ENCODE results near the gene OTOA. TPM values are rescaled to one million over a fixed set of nuclear protein-coding genes. Genes with fewer than 3 reads are reported as not detected.
"Not testable (repeated sequence)": the region's sequence is repeated elsewhere in the genome, so short reads cannot be mapped to it uniquely, and the experiment has no call there.

OTOA gene
- total and polyA plus RNA-seq, 8 donors = 0.44 to 0.55 TPM; not detected in 6

DNA sequence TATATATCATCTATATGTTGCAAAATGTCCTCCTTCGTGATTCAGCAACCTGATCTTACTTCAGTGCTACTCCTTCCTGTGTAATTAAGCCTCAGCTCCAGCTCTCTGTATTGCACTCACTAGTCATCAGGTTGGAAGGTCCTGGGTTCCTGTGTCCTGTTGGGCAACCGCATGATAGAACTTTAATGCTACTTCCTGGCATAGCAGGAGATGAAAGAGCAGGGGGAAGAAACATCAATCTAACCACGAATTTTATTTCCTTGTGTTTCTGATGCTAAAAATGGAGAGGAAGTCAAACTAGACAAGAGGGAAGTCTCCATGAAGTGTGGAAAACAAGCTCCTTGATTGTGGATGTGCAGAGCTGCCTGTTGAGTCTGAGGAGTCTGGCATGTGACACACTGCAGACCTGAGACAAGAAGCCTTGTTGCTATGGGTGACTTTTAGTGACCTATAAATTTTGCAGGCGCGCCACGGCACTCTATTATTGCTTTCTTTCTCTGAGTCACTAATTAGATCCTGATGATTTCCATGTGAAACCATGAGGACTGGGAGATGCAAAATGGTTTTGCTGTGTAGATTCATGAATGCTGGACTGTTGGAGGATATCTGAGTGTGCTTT is 37.0 kb upstream of the OTOA start:
- 54 to 78% (median 74%) methylated on average over 6 of the region's 6 CpGs for WGBS, 5 donors
- H3K4me3 ChIP-seq = no peak overlapping the region
- peaks cover 20 to 70% (median 67%) of the 10 kb centered on the region in 4 donors for H3K36me3 ChIP-seq
- peaks cover 0 to 34% (median 11%) of the 10 kb centered on the region in 4 donors for H3K4me1 ChIP-seq
- intact Hi-C loops (cut with DNase I; ENCODE audit: low total_unique reads) = no loop called here
- no peaks in the 10 kb centered on the region for H3K9me3 ChIP-seq
- peak in 1 of 2 donors; percentile 67 for DNase-seq
- TF ChIP-seq, protein P1, sequence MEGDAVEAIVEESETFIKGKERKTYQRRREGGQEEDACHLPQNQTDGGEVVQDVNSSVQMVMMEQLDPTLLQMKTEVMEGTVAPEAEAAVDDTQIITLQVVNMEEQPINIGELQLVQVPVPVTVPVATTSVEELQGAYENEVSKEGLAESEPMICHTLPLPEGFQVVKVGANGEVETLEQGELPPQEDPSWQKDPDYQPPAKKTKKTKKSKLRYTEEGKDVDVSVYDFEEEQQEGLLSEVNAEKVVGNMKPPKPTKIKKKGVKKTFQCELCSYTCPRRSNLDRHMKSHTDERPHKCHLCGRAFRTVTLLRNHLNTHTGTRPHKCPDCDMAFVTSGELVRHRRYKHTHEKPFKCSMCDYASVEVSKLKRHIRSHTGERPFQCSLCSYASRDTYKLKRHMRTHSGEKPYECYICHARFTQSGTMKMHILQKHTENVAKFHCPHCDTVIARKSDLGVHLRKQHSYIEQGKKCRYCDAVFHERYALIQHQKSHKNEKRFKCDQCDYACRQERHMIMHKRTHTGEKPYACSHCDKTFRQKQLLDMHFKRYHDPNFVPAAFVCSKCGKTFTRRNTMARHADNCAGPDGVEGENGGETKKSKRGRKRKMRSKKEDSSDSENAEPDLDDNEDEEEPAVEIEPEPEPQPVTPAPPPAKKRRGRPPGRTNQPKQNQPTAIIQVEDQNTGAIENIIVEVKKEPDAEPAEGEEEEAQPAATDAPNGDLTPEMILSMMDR (IDR thresholded peaks at IDR 0.05) = no peak
- no peak for TF ChIP-seq POLR2AphosphoS5 (IDR thresholded peaks at IDR 0.05)
- peak overlapping the region in 2 of 5 donors; percentile 19 to 48 for H3K27ac ChIP-seq
- H3K27me3 ChIP-seq = no peaks in the 10 kb centered on the region

DNA sequence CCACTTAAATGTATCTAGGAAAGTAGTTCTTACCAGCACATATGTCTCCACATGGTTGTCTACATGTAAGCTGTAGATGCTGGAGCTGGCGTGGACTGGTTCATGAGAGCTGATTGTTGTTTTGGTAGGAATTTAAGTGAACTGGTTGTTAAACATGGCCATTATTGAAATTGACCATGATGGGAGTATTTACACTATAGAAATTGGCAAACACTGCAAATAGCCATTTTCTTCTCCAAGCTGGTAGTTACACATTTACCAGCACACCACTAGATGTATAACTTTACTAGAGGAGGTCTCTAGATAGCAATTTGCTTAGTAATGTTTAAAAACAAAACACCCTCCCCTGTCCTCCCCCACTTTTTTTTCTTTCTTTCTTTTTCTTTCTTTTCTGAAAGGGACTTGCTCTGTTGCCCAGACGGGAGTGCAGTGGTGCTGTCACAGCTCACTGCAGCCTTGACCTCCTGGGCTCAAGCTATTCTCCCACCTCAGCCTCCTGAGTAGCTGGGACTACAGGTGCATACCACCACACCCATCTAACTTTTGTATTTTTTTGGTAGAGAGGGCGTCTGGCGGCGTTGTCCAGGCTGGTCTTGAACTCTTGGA is 35.5 kb upstream of the OTOA start:
- Histone ChIP-seq H3K27me3 (no peaks in the 10 kb centered on the region), H3K4me1 (peaks cover 0 to 35% (median 11%) of the 10 kb centered on the region in 4 donors), H3K9me3 (no peaks in the 10 kb centered on the region), H3K4me3 (no peak overlapping the region), H3K36me3 (peaks cover 20 to 70% (median 66%) of the 10 kb centered on the region in 4 donors), H3K27ac (no peak overlapping the region)
- intact Hi-C loops (cut with DNase I; ENCODE audit: low total_unique reads) = no loop called here
- no peak for DNase-seq
- TF ChIP-seq, protein P1 (IDR thresholded peaks at IDR 0.05) = no peak
- TF ChIP-seq POLR2A (IDR thresholded peaks at IDR 0.05) (no peak), EP300 (IDR thresholded peaks at IDR 0.05) (no peak), POLR2AphosphoS5 (IDR thresholded peaks at IDR 0.05) (no peak)
- 95 to 97% (median 96%) methylated on average over 5 of the region's 5 CpGs for WGBS, 5 donors

DNA sequence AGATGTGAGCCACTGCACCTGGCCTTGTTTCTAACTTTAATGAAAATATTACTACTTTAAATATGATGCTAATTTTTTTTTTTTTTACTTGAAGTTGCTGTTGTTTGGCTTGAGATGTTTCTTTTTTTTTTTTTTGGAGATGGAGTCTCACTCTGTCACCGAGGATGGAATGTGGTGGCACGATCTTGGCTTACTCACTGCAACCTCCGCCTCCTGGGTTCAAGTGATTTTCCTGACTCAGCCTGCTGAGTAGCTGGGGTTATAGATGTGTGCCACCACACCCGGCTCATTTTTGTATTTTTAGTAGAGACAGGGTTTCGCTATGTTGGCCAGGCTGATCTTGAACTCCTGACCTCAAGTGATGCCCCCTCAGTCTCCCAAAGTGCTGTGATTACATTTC is 35.0 kb upstream of the OTOA start:
- H3K27ac ChIP-seq = no peak overlapping the region
- WGBS, 5 donors = 88 to 99% (median 94%) methylated on average over 5 of the region's 5 CpGs

DNA sequence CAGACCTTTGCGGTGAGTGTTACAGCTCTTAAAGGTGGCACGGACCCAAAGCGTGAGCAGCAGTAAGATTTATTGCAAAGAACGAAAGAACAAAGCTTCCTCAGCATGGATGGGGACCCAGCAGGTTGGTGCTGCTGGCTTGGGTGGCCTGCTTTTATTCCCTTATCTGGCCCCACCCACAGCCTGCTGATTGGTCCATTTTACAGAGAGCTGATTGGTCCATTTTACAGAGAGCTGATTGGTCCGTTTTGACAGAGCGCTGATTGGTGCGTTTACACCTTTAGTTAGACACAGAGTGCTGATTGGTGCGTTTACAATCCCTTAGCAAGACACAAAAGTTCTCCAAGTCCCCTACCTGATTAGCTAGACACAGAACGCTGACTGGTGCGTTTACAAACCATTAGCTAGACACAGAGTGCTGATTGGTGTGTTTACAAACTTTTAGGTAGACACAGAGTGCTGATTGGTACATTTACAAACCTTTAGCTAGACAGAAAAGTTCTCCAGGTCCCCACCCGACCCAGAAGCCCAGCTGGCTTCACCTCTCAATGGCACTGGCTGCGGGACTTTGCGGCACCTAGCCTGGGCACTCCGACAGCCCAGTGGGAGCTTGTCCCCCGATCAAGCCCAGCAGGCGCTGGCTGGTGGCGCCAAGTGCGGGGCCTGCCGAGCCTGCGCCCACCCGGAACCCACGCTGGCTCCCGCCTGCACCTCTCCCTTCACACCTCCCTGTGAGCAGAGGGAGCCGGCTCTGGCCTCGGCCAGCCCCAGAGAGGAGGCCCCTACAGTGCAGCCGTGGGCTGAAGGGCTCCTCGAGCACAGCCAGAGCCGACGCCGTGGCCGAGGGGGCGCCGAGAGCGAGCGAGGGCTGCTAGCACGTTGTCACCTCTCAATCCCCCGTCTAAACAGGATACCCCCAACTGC is 33.9 kb upstream of the OTOA start:
- peaks cover 18 to 76% (median 67%) of the 10 kb centered on the region in 4 donors for H3K36me3 ChIP-seq
- DNase-seq; intact Hi-C loops (cut with DNase I; ENCODE audit: low total_unique reads); H3K4me3 ChIP-seq; H3K9me3 ChIP-seq; H3K27ac ChIP-seq; H3K27me3 ChIP-seq: not testable (repeated sequence)
- peaks cover 0 to 38% (median 11%) of the 10 kb centered on the region in 4 donors for H3K4me1 ChIP-seq
- WGBS, 5 donors = 97 to 99% (median 98%) methylated on average over 12 to 37 of the region's 37 CpGs

More for the DNA sequence above, 35.0 kb upstream of the OTOA start:
- no peak for DNase-seq
- TF ChIP-seq, protein P1 (IDR thresholded peaks at IDR 0.05) = no peak
- TF ChIP-seq EP300 (IDR thresholded peaks at IDR 0.05) = no peak
- TF ChIP-seq POLR2A (IDR thresholded peaks at IDR 0.05) = no peak
- TF ChIP-seq POLR2AphosphoS5 (IDR thresholded peaks at IDR 0.05) = no peak
- no peaks in the 10 kb centered on the region for H3K9me3 ChIP-seq
- no peaks in the 10 kb centered on the region for H3K27me3 ChIP-seq
- H3K4me1 ChIP-seq = peaks cover 0 to 35% (median 11%) of the 10 kb centered on the region in 4 donors
- intact Hi-C loops (cut with DNase I; ENCODE audit: low total_unique reads) = no loop called here
- H3K4me3 ChIP-seq = no peak overlapping the region
- peaks cover 20 to 70% (median 66%) of the 10 kb centered on the region in 4 donors for H3K36me3 ChIP-seq

DNA sequence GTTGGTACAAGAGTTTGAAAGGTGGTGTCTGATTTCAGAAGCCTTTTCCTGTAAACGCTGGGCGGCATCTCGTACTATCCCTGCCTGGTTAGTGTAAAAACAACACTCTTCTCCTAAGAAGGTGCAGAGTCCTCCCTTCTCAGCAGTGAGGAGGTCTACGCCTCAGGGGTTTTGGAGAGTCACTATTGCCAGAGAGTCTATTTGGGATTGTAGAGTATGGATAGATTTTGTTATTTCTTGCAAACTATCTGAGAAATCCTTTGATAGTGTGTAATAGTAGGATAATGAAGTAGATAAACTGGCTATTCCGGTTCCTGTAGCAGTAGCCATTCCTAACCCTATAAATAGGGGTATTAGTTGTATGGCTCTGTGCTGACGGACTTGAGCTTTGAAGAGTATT is 32.9 kb upstream of the OTOA start:
- DNase-seq; H3K9me3 ChIP-seq; H3K27ac ChIP-seq; H3K4me3 ChIP-seq; intact Hi-C loops (cut with DNase I; ENCODE audit: low total_unique reads); H3K27me3 ChIP-seq: not testable (repeated sequence)
- H3K4me1 ChIP-seq = peaks cover 0 to 36% (median 11%) of the 10 kb centered on the region in 4 donors
- peaks cover 13 to 74% (median 61%) of the 10 kb centered on the region in 4 donors for H3K36me3 ChIP-seq
- WGBS, 5 donors = 64 to 80% (median 74%) methylated on average over 6 of the region's 6 CpGs

DNA sequence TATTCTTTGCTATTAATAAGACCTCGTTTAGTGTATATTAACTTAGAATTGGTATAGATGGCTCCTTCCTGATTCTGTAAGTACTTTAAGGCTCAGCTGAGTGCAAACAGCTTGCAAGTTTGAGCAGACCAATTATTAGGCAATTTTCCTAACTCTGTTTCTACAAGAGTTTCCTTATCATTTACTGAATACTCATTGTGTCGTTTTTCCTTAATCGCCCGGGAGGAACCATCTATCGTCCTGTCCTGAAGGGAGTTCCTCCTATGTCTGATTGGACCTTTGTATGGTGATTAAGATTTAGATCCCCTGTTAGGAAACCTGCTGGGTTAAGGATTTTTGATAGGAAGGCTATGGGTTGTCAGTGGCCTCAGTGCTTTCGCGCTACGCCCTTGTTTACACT is 32.4 kb upstream of the OTOA start:
- H3K4me1 ChIP-seq = peaks cover 0 to 31% (median 11%) of the 10 kb centered on the region in 4 donors
- H3K36me3 ChIP-seq = peaks cover 13 to 69% (median 56%) of the 10 kb centered on the region in 4 donors
- H3K9me3 ChIP-seq; DNase-seq; intact Hi-C loops (cut with DNase I; ENCODE audit: low total_unique reads); H3K27me3 ChIP-seq; H3K27ac ChIP-seq; H3K4me3 ChIP-seq: not testable (repeated sequence)
- 66 to 81% (median 70%) methylated on average over 8 of the region's 8 CpGs for WGBS, 5 donors

DNA sequence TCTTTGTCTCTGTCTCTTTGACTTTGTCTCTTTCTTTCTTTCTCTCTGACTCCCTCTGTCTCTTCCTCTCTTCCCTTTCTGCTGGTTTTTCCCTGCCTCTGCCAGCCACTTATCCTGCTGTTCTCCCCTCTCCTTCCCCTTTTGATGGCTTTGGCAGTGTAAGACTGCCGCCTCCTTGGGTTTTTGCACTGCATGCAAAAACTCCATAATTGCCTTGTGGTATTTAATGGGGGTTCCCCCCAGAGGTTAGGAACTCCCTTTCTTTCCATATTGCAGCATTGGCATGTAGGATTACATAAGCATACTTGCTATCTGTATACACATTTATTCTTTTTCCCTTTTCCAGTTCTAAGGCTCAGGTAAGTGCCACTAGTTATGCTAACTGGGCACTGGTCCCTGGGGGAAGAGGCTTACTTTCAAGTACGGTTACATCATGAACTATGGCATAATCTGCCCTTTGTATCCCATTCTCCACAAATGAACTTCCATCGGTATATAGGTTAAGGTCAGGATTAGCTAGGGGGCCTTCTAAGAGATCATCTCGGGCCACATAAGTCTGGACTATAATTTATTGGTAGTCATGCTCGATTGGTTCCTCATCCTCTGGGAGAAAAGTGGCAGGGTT is 31.7 kb upstream of the OTOA start:
- H3K4me3 ChIP-seq; H3K27me3 ChIP-seq; H3K9me3 ChIP-seq; intact Hi-C loops (cut with DNase I; ENCODE audit: low total_unique reads); DNase-seq; H3K27ac ChIP-seq: not testable (repeated sequence)
- peaks cover 0 to 24% (median 11%) of the 10 kb centered on the region in 4 donors for H3K4me1 ChIP-seq
- WGBS, 5 donors = 89 to 93% (median 92%) methylated on average over 5 of the region's 5 CpGs
- H3K36me3 ChIP-seq = peaks cover 13 to 63% (median 53%) of the 10 kb centered on the region in 4 donors

Measured in stomach (tissue), 9 donors.